GM12878 (cell line): ENCODE data around the gene MYO7B. TPM values are rescaled to one million over a fixed set of nuclear protein-coding genes. Genes with fewer than 3 reads are reported as not detected.

Experiments
- ATAC-seq: fragments of 200-7000 bp; cut with Tn5 transposase; 3 replicates; pipeline ENCODE4 v1.9.1; 2020; ENCODE audit warnings: mild to moderate bottlenecking, moderate library complexity
- BruUV-seq: library from RNA; stranded (reverse); fragments of 400-500 nt; replicated peaks from 2 replicates; lab custom pipeline; 2021; lab: Mats Ljungman, UMichigan
- CTCF ChIA-PET: fragments of 300-600 bp; sonication (Branson Sonifier 250); formaldehyde crosslinking; extraction: SDS; loops from one replicate; lab custom pipeline; 2021; ENCODE audit warnings: inconsistent platforms; lab: Yijun Ruan, JAX
- POLR2A ChIA-PET: fragments of 350-600 bp; formaldehyde crosslinking; extraction: SDS; loops from one replicate; lab custom pipeline; 2021; ENCODE audit warnings: inconsistent platforms; lab: Charles Lee
- RAD21 ChIA-PET: fragments of 300-600 bp; sonication (Branson Sonifier 250); formaldehyde crosslinking; loops from one replicate; lab custom pipeline; 2023; ENCODE audit warnings: antibody characterized with exemption; ENCODE audit not compliant: unreplicated experiment; lab: Charles Lee
- SMC1A ChIA-PET: fragments of 300-600 bp; sonication (Branson Sonifier 250); formaldehyde crosslinking; loops from one replicate; lab custom pipeline; 2023; ENCODE audit not compliant: unreplicated experiment, uncharacterized antibody; lab: Charles Lee
- DNase-seq: peaks from one replicate; pipeline ENCODE4 v3.0.0-alpha.2; 2011; ENCODE audit warnings: low read depth, low spot score
- FAIRE-seq: peaks from 3 replicates; lab custom pipeline; 2011; peaks lifted over from hg19 to GRCh38; lab: Jason Lieb, UNC
- H2AFZ ChIP-seq: 2 replicates; pipeline ENCODE4 v1.6.0; 2011; ENCODE audit warnings: low read depth, low read length, control low read depth; ENCODE audit not compliant: control insufficient read depth
- H3K27ac ChIP-seq: 2 replicates; pipeline ENCODE4 v1.5.1; 2011; ENCODE audit warnings: control low read depth; ENCODE audit not compliant: control insufficient read depth, insufficient read depth
- H3K27me3 ChIP-seq, 2 experiments: replicated peaks in 1 of 2; 2 replicates each; pipeline versions ENCODE4 v1.6.0 to v1.6.1; 2011; ENCODE audit warnings: low read length in 1 of 2; ENCODE audit not compliant: control insufficient read depth in 2 of 2, insufficient read depth in 2 of 2
- H3K36me3 ChIP-seq, 2 experiments: 2 replicates each; pipeline ENCODE4 v1.5.1; 2011; ENCODE audit warnings: low read length in 1 of 2; ENCODE audit not compliant: control insufficient read depth in 2 of 2, insufficient read depth in 2 of 2
- H3K4me1 ChIP-seq: 2 replicates; pipeline ENCODE4 v1.6.1; 2011; ENCODE audit warnings: mild to moderate bottlenecking, low read length, moderate library complexity, mixed read lengths; ENCODE audit not compliant: control insufficient read depth, insufficient read depth
- H3K4me2 ChIP-seq: 2 replicates; pipeline ENCODE4 v1.6.0; 2011; ENCODE audit warnings: control low read depth; ENCODE audit not compliant: control insufficient read depth, insufficient read depth
- H3K4me3 ChIP-seq: fragments of 200-600 bp; sonication (generic); 2 replicates; pipeline ENCODE4 v1.5.1; 2016
- H3K79me2 ChIP-seq: 2 replicates; pipeline ENCODE4 v1.6.0; 2011; ENCODE audit warnings: low read length; ENCODE audit not compliant: control insufficient read depth, insufficient read depth
- H3K9ac ChIP-seq: 2 replicates; pipeline ENCODE4 v1.8.0; 2011; ENCODE audit warnings: low read length, control low read depth, mixed read lengths; ENCODE audit not compliant: control insufficient read depth, insufficient read depth
- H3K9me3 ChIP-seq: replicated peaks from 3 replicates; pipeline ENCODE4 v1.5.1; 2011; ENCODE audit warnings: mild to moderate bottlenecking, low read length; ENCODE audit not compliant: control insufficient read depth, insufficient read depth
- H4K20me1 ChIP-seq: 2 replicates; pipeline ENCODE4 v1.6.0; 2011; ENCODE audit not compliant: control insufficient read depth, insufficient read depth
- ASH2L ChIP-seq: fragments of 300-600, 200-600 bp; sonication (generic); IDR thresholded peaks from 2 replicates; pipeline ENCODE4 v1.6.1; 2017; ENCODE audit warnings: low read depth, mild to moderate bottlenecking, borderline replicate concordance
- ATF3 ChIP-seq: IDR thresholded peaks from 2 replicates; pipeline ENCODE4 v1.6.1; 2011; ENCODE audit warnings: low read depth, mild to moderate bottlenecking, low read length, moderate library complexity, borderline replicate concordance; ENCODE audit errors: extremely low read depth
- BACH1 ChIP-seq: fragments of 450-650 bp; IDR thresholded peaks from 2 replicates; pipeline ENCODE4 v1.6.1; 2017; ENCODE audit warnings: mild to moderate bottlenecking, borderline replicate concordance
- CHD1 ChIP-seq: IDR thresholded peaks from 2 replicates; pipeline ENCODE4 v1.6.1; 2012; ENCODE audit warnings: low read depth, low read length, improper control_type of control experiment
- E4F1 ChIP-seq: fragments of 450-650 bp; IDR thresholded peaks from 2 replicates; pipeline ENCODE4 v1.6.1; 2018; ENCODE audit warnings: borderline replicate concordance, mild to moderate bottlenecking; ENCODE audit not compliant: partially characterized antibody
- EGR1 ChIP-seq, 2 experiments: IDR thresholded peaks; 1 replicate in 1 of 2; 2 replicates in 1 of 2; pipeline ENCODE4 v1.6.1; 2011 to 2012; ENCODE audit warnings: low read depth in 2 of 2, low read length in 2 of 2, borderline replicate concordance in 1 of 2, mild to moderate bottlenecking in 1 of 2, moderate library complexity in 1 of 2
- ESRRA ChIP-seq: IDR thresholded peaks from 2 replicates; pipeline ENCODE4 v1.6.1; 2012; ENCODE audit warnings: mild to moderate bottlenecking, low read length, improper control_type of control experiment
- ETV6 ChIP-seq, 2 experiments: fragments of 450-650 bp in 1 of 2; IDR thresholded peaks in 1 of 2; conservative IDR thresholded peaks in 1 of 2; 2 replicates each; pipeline ENCODE4 v1.6.1; 2014; ENCODE audit warnings: antibody characterized with exemption in 1 of 2, borderline replicate concordance in 1 of 2, low read depth in 1 of 2, mild to moderate bottlenecking in 1 of 2, moderate library complexity in 1 of 2
- GABPA ChIP-seq: IDR thresholded peaks from 2 replicates; pipeline ENCODE4 v1.6.1; 2014; ENCODE audit warnings: antibody characterized with exemption, low read depth, mild to moderate bottlenecking, inconsistent platforms
- JUND ChIP-seq: IDR thresholded peaks from 2 replicates; pipeline ENCODE4 v1.6.1; 2012; ENCODE audit warnings: low read depth, mild to moderate bottlenecking, low read length, improper control_type of control experiment, moderate library complexity
- KAT2A ChIP-seq: conservative IDR thresholded peaks from 2 replicates; pipeline ENCODE4 v1.6.1; 2011; ENCODE audit warnings: low read depth, low read length; ENCODE audit not compliant: control insufficient read depth
- NFXL1 ChIP-seq: fragments of 450-650 bp; IDR thresholded peaks from 2 replicates; pipeline ENCODE4 v1.6.1; 2017; ENCODE audit warnings: antibody characterized with exemption, mild to moderate bottlenecking, borderline replicate concordance
- NFYA ChIP-seq: IDR thresholded peaks from 2 replicates; pipeline ENCODE4 v1.6.1; 2011; ENCODE audit warnings: low read depth, mild to moderate bottlenecking, low read length, improper control_type of control experiment, borderline replicate concordance
- NR2C2 ChIP-seq: IDR thresholded peaks from 2 replicates; pipeline ENCODE4 v1.6.1; 2011; ENCODE audit warnings: borderline replicate concordance, low read depth; ENCODE audit not compliant: control insufficient read depth, insufficient read length
- POU2F2 ChIP-seq: IDR thresholded peaks from 3 replicates; pipeline ENCODE4 v1.6.1; 2011; ENCODE audit warnings: low read depth, mild to moderate bottlenecking, low read length, borderline replicate concordance
- RAD51 ChIP-seq: fragments of 450-650 bp; IDR thresholded peaks from 2 replicates; pipeline ENCODE4 v1.6.1; 2016; ENCODE audit warnings: moderate library complexity, mild to moderate bottlenecking, inconsistent platforms
- SREBF1 ChIP-seq: IDR thresholded peaks from 2 replicates; pipeline ENCODE4 v1.6.1; 2012; ENCODE audit warnings: mild to moderate bottlenecking, low read length
- ZNF274 ChIP-seq: IDR thresholded peaks from one replicate; pipeline ENCODE4 v1.8.0; 2011; ENCODE audit not compliant: insufficient read length, insufficient read depth
- WGBS: methylation state at CpG from one replicate; pipeline ENCODE4 v1.1.6; 2016; ENCODE audit warnings: low lambda C conversion rate; ENCODE audit not compliant: insufficient replicate concordance, insufficient coverage; ENCODE audit errors: missing lambda C conversion rate; 5-methylcytosine and 5-hydroxymethylcytosine counted together
- in situ Hi-C: fragments of 300-500 bp; cut with MboI; formaldehyde crosslinking; loops from 9 replicates; pipeline ENCODE4 v1.14.3; 2018; ENCODE audit warnings: mixed read lengths
- intact Hi-C: fragments of 100-400 bp; cut with micrococcal nuclease; formaldehyde crosslinking; loops from one replicate; pipeline ENCODE4 v1.14.2; 2022; ENCODE audit not compliant: unreplicated experiment
- polyA plus RNA-seq, 11 experiments: library from polyadenylated mRNA; depleted of rRNA in 4 of 11; unstranded in 6 of 11; stranded (reverse) in 5 of 11; fragments of >200 nt; fragmentation: Nextera tagmentation in 4 of 11; fragmentation: Illumina TruSeq in 1 of 11; extraction: Ambion mirVana in 4 of 11; extraction: Trizol in 1 of 11; gene quantifications; 1 replicate in 1 of 11; 2 replicates in 10 of 11; pipeline versions ENCODE4 v1.2.1 to v1.2.3, GENCODE V29; 2011 to 2016; ENCODE audit warnings: inconsistent platforms in 2 of 11, missing spikeins in 2 of 11, low read depth in 1 of 11
- total RNA-seq, 4 experiments: library from RNA; depleted of rRNA in 3 of 4; stranded (reverse); fragments of >200 nt in 3 of 4; fragmentation: Illumina TruSeq in 1 of 4; extraction: Trizol in 1 of 4; gene quantifications; 2 replicates each; pipeline versions ENCODE4 v1.2.1 to v1.2.3, GENCODE V29; 2013 to 2021

The MYO7B gene
- total and polyA plus RNA-seq, 10 of the 15 experiments (the other 5 are each of a cell fraction or from before 2014, with no cell fraction given), result 0.08 to 4.8 (median 1.2) TPM

- Histone ChIP-seq H3K27ac (no peak overlapping the region), H3K4me2 (no peak overlapping the region), H2AFZ (no peak overlapping the region), H3K9ac (no peak overlapping the region), H3K27me3 (peaks cover 9 to 17% of the 10 kb centered on the region in 2 experiments), H3K9me3 (no peaks in the 10 kb centered on the region), H3K4me1 (no peaks in the 10 kb centered on the region), H3K4me3 (no peak overlapping the region), H4K20me1 (no peaks in the 10 kb centered on the region), H3K36me3 (no peaks in the 10 kb centered on the region), H3K79me2 (no peaks in the 10 kb centered on the region)
- WGBS, result 35% methylated on average over 20 of the region's 20 CpGs
- SMC1A ChIA-PET, result no interaction called here
- in situ Hi-C loops (no loop called here), intact Hi-C loops (no loop called here)
- POLR2A ChIA-PET, result no interaction called here
- CTCF ChIA-PET, result no interaction called here
- no peak; the same call in 2 of the 3 replicates for ATAC-seq
- RAD21 ChIA-PET, result no interaction called here
- no peak for DNase-seq
- no TSS peak for BruUV-seq
- TF ChIP-seq NFXL1 (no peak), GABPA (no peak), ATF3 (no peak), ETV6 (conservative IDR thresholded peaks at IDR 0.05 in 1 of 2, IDR thresholded peaks at IDR 0.05 in 1 of 2; ENCODE audit: borderline replicate concordance in 1 of 2, low read depth in 1 of 2) (no peak), EGR1 (IDR thresholded peaks at IDR 0.05; ENCODE audit: borderline replicate concordance in 1 of 2, low read depth in 2 of 2, low read length in 2 of 2) (no peak), KAT2A (no peak), NR2C2 (no peak), E4F1 (no peak), ASH2L (no peak), ESRRA (no peak), POU2F2 (no peak), ZNF274 (no peak), RAD51 (no peak), NFYA (no peak), BACH1 (no peak), JUND (no peak), SREBF1 (no peak), CHD1 (no peak)
- FAIRE-seq, result no peak
Measured at GRCh38 chr2:127672341-127673224, 137.1 kb downstream of the MYO7B start.
